H1 (cell line): ENCODE measurements around the gene CLDN4. TPM values are rescaled to one million over a fixed set of nuclear protein-coding genes. Genes with fewer than 3 reads are reported as not detected.

Experiments used
- CTCF ChIA-PET: fragments of 300-600 bp; sonication (Branson Sonifier 250); formaldehyde crosslinking; loops from one replicate; lab custom pipeline; 2021; ENCODE audit not compliant: partially characterized antibody; lab: Charles Lee
- POLR2A ChIA-PET: fragments of 300-600 bp; sonication (Branson Sonifier 250); formaldehyde crosslinking; loops from one replicate; lab custom pipeline; 2021; ENCODE audit warnings: inconsistent platforms; ENCODE audit not compliant: partially characterized antibody; lab: Charles Lee
- DNase-seq, 2 experiments: peaks; one replicate each; pipeline versions ENCODE4 v3.0.0 to v3.0.0-alpha.2; 2010 to 2022; ENCODE audit warnings: low spot score in 2 of 2, low read depth in 1 of 2, mixed read lengths in 1 of 2
- FAIRE-seq: peaks from 2 replicates; lab custom pipeline; 2011; peaks lifted over from hg19 to GRCh38; lab: Jason Lieb, UNC
- H2AFZ ChIP-seq: 2 replicates; pipeline ENCODE4 v1.8.1; 2012; ENCODE audit warnings: low read length, inconsistent platforms
- H2AK5ac ChIP-seq: 2 replicates; pipeline ENCODE4 v1.6.1; 2013; ENCODE audit warnings: low read depth, low read length
- H2BK120ac ChIP-seq: replicated peaks from 2 replicates; pipeline ENCODE3; 2013; ENCODE audit warnings: low read depth, low read length, inconsistent platforms
- H2BK12ac ChIP-seq: 2 replicates; pipeline ENCODE4 v1.6.1; 2013; ENCODE audit warnings: low read depth, low read length
- H2BK15ac ChIP-seq: 2 replicates; pipeline ENCODE4 v1.6.1; 2013; ENCODE audit warnings: low read length
- H2BK20ac ChIP-seq: 2 replicates; pipeline ENCODE4 v1.6.1; 2013; ENCODE audit warnings: low read length
- H2BK5ac ChIP-seq: 2 replicates; pipeline ENCODE4 v1.6.1; 2013; ENCODE audit warnings: low read depth, low read length
- H3K14ac ChIP-seq: 2 replicates; pipeline ENCODE4 v1.6.1; 2013; ENCODE audit warnings: inconsistent platforms; ENCODE audit not compliant: insufficient read length
- H3K18ac ChIP-seq: 2 replicates; pipeline ENCODE4 v1.6.1; 2013; ENCODE audit warnings: low read length; ENCODE audit errors: extremely low read depth
- H3K23ac ChIP-seq: 2 replicates; pipeline ENCODE4 v1.6.1; 2013; ENCODE audit warnings: inconsistent platforms; ENCODE audit not compliant: insufficient read length
- H3K23me2 ChIP-seq: 2 replicates; pipeline ENCODE4 v1.6.1; 2013; ENCODE audit warnings: low read depth, low read length
- H3K27ac ChIP-seq: 2 replicates; pipeline ENCODE4 v1.6.1; 2011; ENCODE audit warnings: low read depth, low read length, inconsistent platforms
- H3K27me3 ChIP-seq, 4 experiments: replicated peaks in 1 of 4; 1 replicate in 1 of 4; 2 replicates in 3 of 4; pipeline versions ENCODE4 v1.6.1 to v1.8.1; 2011 to 2013; ENCODE audit warnings: low read length in 3 of 4, mild to moderate bottlenecking in 3 of 4, inconsistent platforms in 2 of 4, mixed read lengths in 2 of 4, moderate library complexity in 1 of 4; ENCODE audit not compliant: control insufficient read depth in 3 of 4, insufficient read depth in 3 of 4; ENCODE audit errors: extremely low read depth in 1 of 4
- H3K36me3 ChIP-seq, 4 experiments: 2 replicates each; pipeline versions ENCODE4 v1.6.1 to v1.8.1; 2011 to 2013; ENCODE audit warnings: mild to moderate bottlenecking in 4 of 4, low read length in 3 of 4, moderate library complexity in 2 of 4, control low read depth in 1 of 4, inconsistent platforms in 1 of 4; ENCODE audit not compliant: insufficient read depth in 4 of 4, control insufficient read depth in 2 of 4
- H3K4ac ChIP-seq: replicated peaks from 2 replicates; pipeline ENCODE3; 2013; ENCODE audit warnings: low read length, low read depth, mixed read lengths, inconsistent platforms; ENCODE audit not compliant: insufficient read length
- H3K4me1 ChIP-seq, 4 experiments: replicated peaks in 1 of 4; 1 replicate in 1 of 4; 2 replicates in 3 of 4; pipeline versions ENCODE4 v1.6.1 to v1.8.1; 2011 to 2013; ENCODE audit warnings: low read length in 3 of 4, inconsistent platforms in 2 of 4, mixed read lengths in 1 of 4; ENCODE audit not compliant: insufficient read depth in 4 of 4, control insufficient read depth in 3 of 4
- H3K4me2 ChIP-seq, 2 experiments: 2 replicates each; pipeline versions ENCODE4 v1.6.1 to v1.8.1; 2011 to 2013; ENCODE audit warnings: low read depth in 2 of 2, low read length in 2 of 2, control low read depth in 1 of 2, inconsistent platforms in 1 of 2, mild to moderate bottlenecking in 1 of 2; ENCODE audit not compliant: insufficient read depth in 1 of 2
- H3K4me3 ChIP-seq, 4 experiments: fragments of 200-600, 300-600 bp in 1 of 4; sonication (generic), shearing (Covaris generic), sonication (Bioruptor Twin) in 1 of 4; 2 replicates each; pipeline versions ENCODE4 v1.5.1 to v1.8.1; 2011 to 2016; ENCODE audit warnings: low read length in 4 of 4, low read depth in 3 of 4, control low read depth in 2 of 4, inconsistent platforms in 2 of 4, mild to moderate bottlenecking in 2 of 4, mixed read lengths in 1 of 4, moderate library complexity in 1 of 4; ENCODE audit not compliant: insufficient read depth in 2 of 4; ENCODE audit errors: extremely low read depth in 1 of 4
- H3K56ac ChIP-seq: replicated peaks from 2 replicates; pipeline ENCODE3; 2013; ENCODE audit warnings: low read depth, mild to moderate bottlenecking, mixed read lengths, low read length, inconsistent platforms; ENCODE audit not compliant: insufficient read length
- H3K79me1 ChIP-seq: 2 replicates; pipeline ENCODE4 v1.6.1; 2013; ENCODE audit warnings: low read depth, low read length, control low read depth
- H3K79me2 ChIP-seq, 2 experiments: 2 replicates each; pipeline versions ENCODE4 v1.6.1 to v1.8.1; 2012 to 2013; ENCODE audit warnings: low read length in 2 of 2, mild to moderate bottlenecking in 2 of 2, inconsistent platforms in 1 of 2; ENCODE audit not compliant: insufficient read depth in 2 of 2, control insufficient read depth in 1 of 2
- H3K9ac ChIP-seq, 4 experiments: replicated peaks in 1 of 4; 1 replicate in 1 of 4; 2 replicates in 3 of 4; pipeline versions ENCODE4 v1.6.1 to v1.8.1; 2011 to 2013; ENCODE audit warnings: low read depth in 3 of 4, low read length in 3 of 4, control low read depth in 2 of 4, mild to moderate bottlenecking in 2 of 4, moderate library complexity in 2 of 4, inconsistent platforms in 1 of 4; ENCODE audit errors: extremely low read depth in 1 of 4
- H3K9me3 ChIP-seq, 2 experiments: 2 replicates each; pipeline versions ENCODE4 v1.6.1 to v1.8.1; 2012 to 2013; ENCODE audit warnings: mild to moderate bottlenecking in 2 of 2, moderate library complexity in 2 of 2, control low read depth in 1 of 2, inconsistent platforms in 1 of 2, low read depth in 1 of 2, low read length in 1 of 2, mixed read lengths in 1 of 2; ENCODE audit not compliant: insufficient read depth in 2 of 2
- H4K20me1 ChIP-seq, 2 experiments: replicated peaks in 1 of 2; 2 replicates each; pipeline versions ENCODE3 to v1.8.1; 2011 to 2013; ENCODE audit warnings: inconsistent platforms in 2 of 2, low read length in 2 of 2, mild to moderate bottlenecking in 1 of 2; ENCODE audit not compliant: insufficient read depth in 2 of 2, control insufficient read depth in 1 of 2
- H4K5ac ChIP-seq: 2 replicates; pipeline ENCODE4 v1.6.1; 2013; ENCODE audit warnings: low read length, low read depth, mixed read lengths, inconsistent platforms; ENCODE audit not compliant: insufficient read length
- H4K8ac ChIP-seq: 2 replicates; pipeline ENCODE4 v1.8.0; 2013; ENCODE audit warnings: mild to moderate bottlenecking, moderate library complexity, low read length, inconsistent platforms; ENCODE audit not compliant: insufficient read depth; ENCODE audit errors: extremely low read depth
- H4K91ac ChIP-seq: replicated peaks from 2 replicates; pipeline ENCODE3; 2013; ENCODE audit warnings: low read length, mixed read lengths, inconsistent platforms; ENCODE audit not compliant: insufficient read length
- BACH1 ChIP-seq: IDR thresholded peaks from 2 replicates; pipeline ENCODE4 v1.6.1; 2012; ENCODE audit warnings: low read length, improper control_type of control experiment
- RFX5 ChIP-seq: IDR thresholded peaks from 2 replicates; pipeline ENCODE4 v1.6.1; 2011; ENCODE audit warnings: low read depth, low read length, improper control_type of control experiment, borderline replicate concordance
- RNF2 ChIP-seq: fragments of 200-900, 300-1000 bp; sonication (generic); IDR thresholded peaks from 2 replicates; pipeline ENCODE4 v1.7.1; 2016; ENCODE audit warnings: borderline replicate concordance, low read depth, mild to moderate bottlenecking, antibody characterized with exemption, low read length; ENCODE audit not compliant: poor library complexity, severe bottlenecking; ENCODE audit errors: missing control alignments
- SIX5 ChIP-seq: IDR thresholded peaks from 2 replicates; pipeline ENCODE4 v1.6.1; 2011; ENCODE audit warnings: mild to moderate bottlenecking, low read depth, low read length
- SP2 ChIP-seq: IDR thresholded peaks from 2 replicates; pipeline ENCODE4 v1.6.1; 2012; ENCODE audit warnings: mild to moderate bottlenecking, low read length, inconsistent platforms
- SRF ChIP-seq: IDR thresholded peaks from 2 replicates; pipeline ENCODE4 v1.6.1; 2011; ENCODE audit warnings: mild to moderate bottlenecking, low read depth, low read length, moderate library complexity
- TBP ChIP-seq: IDR thresholded peaks from 2 replicates; pipeline ENCODE4 v1.6.1; 2011; ENCODE audit warnings: low read depth, low read length, improper control_type of control experiment
- WGBS, 2 experiments: shearing (Covaris generic) in 1 of 2; methylation state at CpG; one replicate each; pipeline versions ENCODE4 v1.1.6 to v1.1.7; 2013 to 2015; ENCODE audit warnings: low lambda C conversion rate in 2 of 2, mixed read lengths in 2 of 2, inconsistent platforms in 1 of 2, low coverage in 1 of 2, missing lambda C conversion rate in 1 of 2; ENCODE audit not compliant: insufficient replicate concordance in 2 of 2, insufficient coverage in 1 of 2, insufficient read length in 1 of 2; ENCODE audit errors: extremely low coverage in 1 of 2, missing lambda C conversion rate in 1 of 2; 5-methylcytosine and 5-hydroxymethylcytosine counted together
- polyA plus RNA-seq, 7 experiments: library from polyadenylated mRNA; depleted of rRNA in 3 of 7; stranded (reverse) in 5 of 7; unstranded in 2 of 7; fragments of >200 nt in 5 of 7; fragments of 200-250 nt in 2 of 7; gene quantifications; 1 replicate in 5 of 7; 2 replicates in 1 of 7; 4 replicates in 1 of 7; pipeline versions ENCODE4 v1.2.1 to v1.2.3, GENCODE V29; 2011 to 2013; ENCODE audit warnings: missing spikeins in 2 of 7, mixed read lengths in 2 of 7
- total RNA-seq: library from RNA; stranded (reverse); fragmentation: NEBNext Ultra II Directional; extraction: Animal tissue kit (Norgen Biotek cat#: 25700); gene quantifications from 2 replicates; pipeline ENCODE4 v1.2.1, GENCODE V29; 2021

Gene CLDN4
- total and polyA plus RNA-seq, 2 of the 8 experiments (the other 6 are each of a cell fraction or from before 2014, with no cell fraction given): 28.0 to 69.3 TPM

DNA sequence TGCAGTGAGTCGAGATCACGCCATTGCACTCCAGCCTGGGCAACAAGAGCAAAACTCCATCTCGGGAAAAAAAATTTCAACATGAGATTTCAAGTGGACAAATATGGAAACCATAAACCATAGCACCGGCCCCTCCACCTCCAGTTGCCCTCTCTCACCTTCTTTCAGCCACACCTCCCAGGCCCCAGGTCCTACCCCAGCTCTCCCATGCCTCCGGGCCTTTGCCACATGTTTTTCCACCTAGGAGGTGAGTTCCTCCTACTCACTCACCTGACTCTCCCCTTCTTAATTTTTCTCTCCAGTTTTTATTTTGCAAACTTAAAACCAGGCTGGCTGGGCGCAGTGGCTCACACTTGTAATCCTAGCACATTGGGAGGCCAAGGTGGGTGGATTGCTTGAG is 13.7 kb upstream of the CLDN4 start:
- no peak for FAIRE-seq
- no peak for TF ChIP-seq SP2
- no peak for TF ChIP-seq TBP
- no peak for TF ChIP-seq RFX5
- TF ChIP-seq RNF2: no peak
- TF ChIP-seq BACH1: no peak
- TF ChIP-seq SRF: no peak
- TF ChIP-seq SIX5: no peak

More for the DNA sequence above, 13.7 kb upstream of the CLDN4 start:
- Histone ChIP-seq H3K23ac (no peak overlapping the region), H3K14ac (no peak overlapping the region), H2AFZ (no peak overlapping the region), H4K8ac (no peak overlapping the region), H4K20me1 (no peaks in the 10 kb centered on the region), H4K5ac (no peak overlapping the region), H3K4ac (no peak overlapping the region), H3K36me3 (no peaks in the 10 kb centered on the region), H3K9me3 (no peaks in the 10 kb centered on the region), H3K23me2 (no peaks in the 10 kb centered on the region), H3K9ac (no peak overlapping the region), H3K4me3 (no peak overlapping the region), H2BK120ac (no peak overlapping the region), H2BK5ac (no peak overlapping the region), H2BK12ac (no peak overlapping the region), H3K4me1 (no peaks in the 10 kb centered on the region; a peak in 2 of 7 replicates), H2BK15ac (no peak overlapping the region), H4K91ac (no peak overlapping the region), H3K79me1 (no peaks in the 10 kb centered on the region), H3K4me2 (no peak overlapping the region), H3K27me3 (no peaks in the 10 kb centered on the region), H3K27ac (no peak overlapping the region), H2AK5ac (no peak overlapping the region), H3K56ac (no peak overlapping the region), H2BK20ac (no peak overlapping the region), H3K18ac (no peak overlapping the region), H3K79me2 (no peaks in the 10 kb centered on the region)
- 97% methylated on average over 6 of the region's 6 CpGs; no CpG with 5 or more reads in 1 of the 2 experiments for WGBS, 2 experiments
- DNase-seq: no peak
- POLR2A ChIA-PET: interaction anchor here (10.0 kb wide), 1 partner anchor 15 kb away, joined by 72 read pairs; the partner anchor contains the start of gene CLDN4
- CTCF ChIA-PET: interaction anchor here (1.3 to 5.2 kb wide), 4 partner anchors 9 to 37 kb away, joined by 3 to 23 read pairs (median 18); partner anchors contain the start of gene CLDN4
